Thyroid gland (tissue), 4 donors: ENCODE measurements around the gene EFNA4.

Experiments
- CTCF ChIP-seq, 6 experiments: fragments of 200-600 bp in 3 of 6; fragments of 450-650 bp in 3 of 6; sonication (generic) in 3 of 6; IDR thresholded peaks; one replicate each; pipeline ENCODE4 v1.5.1; 2016 to 2019; ENCODE audit warnings: antibody characterized with exemption in 6 of 6, mild to moderate bottlenecking in 2 of 6, inconsistent platforms in 1 of 6, moderate library complexity in 1 of 6
- POLR2A ChIP-seq, 2 donors: fragments of 450-650 bp; IDR thresholded peaks; one replicate each; pipeline ENCODE4 v1.6.1; 2017; ENCODE audit warnings: antibody characterized with exemption in 2 of 2, mild to moderate bottlenecking in 2 of 2, moderate library complexity in 1 of 2

- no peak for TF ChIP-seq POLR2A (IDR thresholded peaks at IDR 0.05)
- no peak for TF ChIP-seq CTCF (IDR thresholded peaks at IDR 0.05)
These were observed 33.9 kb upstream of the EFNA4 start for GRCh38 chr1:155029513-155030242.
